Sigmoid colon (tissue), 7 donors: ENCODE data around the gene NRXN3. TPM values are rescaled to one million over a fixed set of nuclear protein-coding genes. Genes with fewer than 3 reads are reported as not detected.

Experiments used
- DNase-seq: peaks from one replicate; pipeline ENCODE4 v3.0.0-alpha.2; 2019
- H3K27ac ChIP-seq, 4 donors: fragments of 200-600 bp; sonication (generic); one replicate each; pipeline ENCODE4 v1.5.1; 2016 to 2019; ENCODE audit warnings: mild to moderate bottlenecking in 1 of 4
- H3K27me3 ChIP-seq, 3 donors: fragments of 200-600 bp; sonication (generic); one replicate each; pipeline ENCODE4 v1.5.1; 2019; ENCODE audit warnings: mild to moderate bottlenecking in 1 of 3
- H3K36me3 ChIP-seq, 4 donors: fragments of 200-600 bp; sonication (generic); one replicate each; pipeline ENCODE4 v1.5.1; 2016 to 2019
- H3K4me1 ChIP-seq, 4 donors: fragments of 200-600 bp; sonication (generic); one replicate each; pipeline ENCODE4 v1.5.1; 2017 to 2019
- H3K4me3 ChIP-seq, 4 donors: fragments of 200-600 bp; sonication (generic); one replicate each; pipeline ENCODE4 v1.5.1; 2017 to 2019; ENCODE audit warnings: mild to moderate bottlenecking in 2 of 4, moderate library complexity in 1 of 4
- H3K9me3 ChIP-seq, 4 donors: fragments of 200-600 bp in 3 of 4; sonication (generic) in 3 of 4; one replicate each; pipeline versions ENCODE4 v1.5.1 to v1.6.1; 2013 to 2019
- EP300 ChIP-seq, 4 donors: sonication (generic); formaldehyde crosslinking; IDR thresholded peaks; one replicate each; pipeline ENCODE4 v1.6.1; 2017; ENCODE audit warnings: antibody characterized with exemption in 4 of 4
- POLR2A ChIP-seq, 2 donors: fragments of 450-650 bp; IDR thresholded peaks; one replicate each; pipeline ENCODE4 v1.6.1; 2016; ENCODE audit warnings: antibody characterized with exemption in 2 of 2, mild to moderate bottlenecking in 2 of 2, moderate library complexity in 2 of 2
- POLR2AphosphoS5 ChIP-seq, 4 donors: sonication (generic); formaldehyde crosslinking; IDR thresholded peaks; one replicate each; pipeline ENCODE4 v1.6.1; 2017; ENCODE audit warnings: antibody characterized with exemption in 4 of 4
- WGBS, 2 donors: extraction: QIAGEN DNeasy Blood & Tissue Kit; methylation state at CpG; one replicate each; pipeline ENCODE4 v1.1.7; 2013; 5-methylcytosine and 5-hydroxymethylcytosine counted together
- intact Hi-C: fragments of 100-400 bp; cut with DNase I; formaldehyde crosslinking; loops from one replicate; pipeline ENCODE4 v1.15.1; 2023
- polyA plus RNA-seq, 3 donors: library from polyadenylated mRNA; stranded (reverse); fragments of 200-250 nt; gene quantifications; one replicate each; pipeline ENCODE4 v1.2.3, GENCODE V29; 2013
- total RNA-seq, 4 donors: library from RNA; depleted of rRNA; stranded (reverse); fragments of >200 nt; gene quantifications; one replicate each; pipeline ENCODE4 v1.1.0, GENCODE V29; 2016
- TF ChIP-seq, protein P1 (sequence below), 4 experiments: fragments of 450-650 bp in 3 of 4; fragments of 200-600 bp in 1 of 4; IDR thresholded peaks; one replicate each; pipeline ENCODE4 v1.5.1; 2016 to 2019; ENCODE audit warnings: antibody characterized with exemption in 4 of 4, mild to moderate bottlenecking in 3 of 4, moderate library complexity in 2 of 4
- donor health status: healthy with polysubstance abuse.
- donor health status: Bipolar disorder and iron deficiency.
- donor health status: healthy.

The NRXN3 gene
- total and polyA plus RNA-seq, 7 donors = 0.23 to 46.3 (median 23.2) TPM

DNA sequence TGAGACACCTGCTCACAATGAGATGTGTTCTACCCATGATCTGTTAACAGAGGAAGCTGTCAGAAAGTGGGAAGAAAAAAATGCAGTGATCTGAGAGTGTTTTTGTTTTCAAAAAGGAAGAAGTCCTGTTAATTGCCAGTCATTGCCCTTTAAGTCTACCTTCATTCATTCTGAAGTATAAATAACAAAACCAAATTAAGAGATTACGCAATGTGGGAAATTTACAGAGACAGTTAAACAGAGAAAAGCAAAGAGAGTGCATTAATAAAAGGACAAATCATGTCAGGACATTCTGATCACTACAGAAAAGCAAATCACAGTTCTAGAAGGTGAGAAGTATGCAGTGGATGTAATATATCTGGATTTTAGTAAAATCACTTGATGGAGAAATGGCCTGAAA lies 154.2 kb downstream of the NRXN3 start:
- Histone ChIP-seq H3K27me3 (no peaks in the 10 kb centered on the region), H3K9me3 (no peaks in the 10 kb centered on the region), H3K4me3 (no peak overlapping the region), H3K36me3 (no peaks in the 10 kb centered on the region), H3K4me1 (no peaks in the 10 kb centered on the region), H3K27ac (no peak overlapping the region)
- WGBS, 2 donors = 92 to 97% methylated on average over 1 of the region's 1 CpG
- TF ChIP-seq POLR2A (IDR thresholded peaks at IDR 0.05) = no peak
- TF ChIP-seq EP300 (IDR thresholded peaks at IDR 0.05) = no peak
- no peak for TF ChIP-seq POLR2AphosphoS5 (IDR thresholded peaks at IDR 0.05)
- TF ChIP-seq, protein P1, sequence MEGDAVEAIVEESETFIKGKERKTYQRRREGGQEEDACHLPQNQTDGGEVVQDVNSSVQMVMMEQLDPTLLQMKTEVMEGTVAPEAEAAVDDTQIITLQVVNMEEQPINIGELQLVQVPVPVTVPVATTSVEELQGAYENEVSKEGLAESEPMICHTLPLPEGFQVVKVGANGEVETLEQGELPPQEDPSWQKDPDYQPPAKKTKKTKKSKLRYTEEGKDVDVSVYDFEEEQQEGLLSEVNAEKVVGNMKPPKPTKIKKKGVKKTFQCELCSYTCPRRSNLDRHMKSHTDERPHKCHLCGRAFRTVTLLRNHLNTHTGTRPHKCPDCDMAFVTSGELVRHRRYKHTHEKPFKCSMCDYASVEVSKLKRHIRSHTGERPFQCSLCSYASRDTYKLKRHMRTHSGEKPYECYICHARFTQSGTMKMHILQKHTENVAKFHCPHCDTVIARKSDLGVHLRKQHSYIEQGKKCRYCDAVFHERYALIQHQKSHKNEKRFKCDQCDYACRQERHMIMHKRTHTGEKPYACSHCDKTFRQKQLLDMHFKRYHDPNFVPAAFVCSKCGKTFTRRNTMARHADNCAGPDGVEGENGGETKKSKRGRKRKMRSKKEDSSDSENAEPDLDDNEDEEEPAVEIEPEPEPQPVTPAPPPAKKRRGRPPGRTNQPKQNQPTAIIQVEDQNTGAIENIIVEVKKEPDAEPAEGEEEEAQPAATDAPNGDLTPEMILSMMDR (IDR thresholded peaks at IDR 0.05) = no peak
- no peak for DNase-seq
- intact Hi-C loops = no loop called here

DNA sequence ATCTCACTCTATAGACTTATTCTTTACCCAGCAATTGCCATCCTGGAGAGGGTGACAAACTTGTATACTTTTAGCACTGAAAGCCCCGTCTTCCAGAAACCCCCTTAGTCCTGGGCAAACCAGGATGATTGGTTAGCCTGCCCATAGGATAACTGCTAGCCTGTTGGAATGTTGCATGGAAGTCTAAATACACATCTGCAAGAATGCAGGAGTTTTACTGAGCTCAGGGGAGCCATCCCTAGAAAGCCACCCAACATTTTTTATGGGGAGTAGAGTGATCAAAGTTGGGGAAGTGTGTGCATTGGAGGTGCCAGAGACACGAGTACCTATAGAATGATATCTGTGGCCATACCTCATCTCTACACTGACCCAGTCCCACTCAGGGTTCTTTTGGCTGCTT lies 155.7 kb downstream of the NRXN3 start:
- intact Hi-C loops = no loop called here
- no peaks in the 10 kb centered on the region for H3K4me1 ChIP-seq
- H3K27ac ChIP-seq = no peak overlapping the region
- no peaks in the 10 kb centered on the region for H3K36me3 ChIP-seq
- no peak for DNase-seq
- H3K4me3 ChIP-seq = no peak overlapping the region
- no peaks in the 10 kb centered on the region for H3K9me3 ChIP-seq
- WGBS, 2 donors = 44 to 58% methylated on average over 2 of the region's 2 CpGs
- H3K27me3 ChIP-seq = no peaks in the 10 kb centered on the region
- TF ChIP-seq, protein P1 (IDR thresholded peaks at IDR 0.05) = no peak
- no peak for TF ChIP-seq POLR2AphosphoS5 (IDR thresholded peaks at IDR 0.05)
- TF ChIP-seq POLR2A (IDR thresholded peaks at IDR 0.05) = no peak
- no peak for TF ChIP-seq EP300 (IDR thresholded peaks at IDR 0.05)

DNA sequence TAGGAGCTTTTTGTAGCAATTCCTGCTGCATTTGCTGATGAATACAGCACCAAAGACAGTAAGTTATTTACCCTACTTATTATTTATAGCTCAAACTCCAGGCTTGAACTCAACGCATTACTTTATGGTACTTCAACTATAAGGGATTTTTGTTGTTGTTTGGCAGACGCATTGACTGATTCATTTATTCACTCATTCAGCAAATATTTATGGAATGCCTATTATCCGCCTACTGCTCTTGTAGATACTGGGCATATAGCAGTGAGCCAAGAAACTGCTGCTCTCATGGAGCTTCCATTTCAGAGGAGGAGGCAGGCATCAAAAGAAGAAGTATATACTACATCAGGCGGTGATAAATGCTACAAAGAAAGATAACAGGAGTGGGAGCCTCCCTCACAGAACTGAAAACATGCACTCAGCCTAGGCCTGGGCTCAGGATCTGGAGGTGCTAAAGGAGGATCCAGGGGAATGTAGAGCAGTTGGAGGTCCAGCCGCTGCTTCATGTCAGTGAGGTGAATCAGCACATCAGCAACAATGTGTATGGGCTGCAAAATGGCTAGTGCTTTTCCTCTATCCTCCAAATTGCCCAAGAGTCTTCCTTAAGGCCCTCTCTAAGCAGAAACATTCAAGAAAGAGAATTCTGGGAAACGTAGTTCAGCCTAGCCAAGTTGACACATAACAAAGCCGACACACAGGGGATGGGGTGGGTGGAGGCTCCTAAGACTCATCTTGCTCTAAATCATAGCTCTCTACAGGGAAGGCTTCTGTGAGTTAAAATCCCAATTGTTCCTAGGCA lies 157.5 kb downstream of the NRXN3 start:
- intact Hi-C loops = no loop called here
- TF ChIP-seq EP300 (IDR thresholded peaks at IDR 0.05) (no peak), POLR2AphosphoS5 (IDR thresholded peaks at IDR 0.05) (no peak), POLR2A (IDR thresholded peaks at IDR 0.05) (no peak)
- TF ChIP-seq, protein P1 (IDR thresholded peaks at IDR 0.05) = no peak
- no peak for DNase-seq
- Histone ChIP-seq H3K36me3 (no peaks in the 10 kb centered on the region), H3K27ac (no peak overlapping the region), H3K27me3 (no peaks in the 10 kb centered on the region), H3K9me3 (no peaks in the 10 kb centered on the region), H3K4me1 (no peaks in the 10 kb centered on the region), H3K4me3 (no peak overlapping the region)
- 84% methylated on average over 7 of the region's 7 CpGs for WGBS, 2 donors

DNA sequence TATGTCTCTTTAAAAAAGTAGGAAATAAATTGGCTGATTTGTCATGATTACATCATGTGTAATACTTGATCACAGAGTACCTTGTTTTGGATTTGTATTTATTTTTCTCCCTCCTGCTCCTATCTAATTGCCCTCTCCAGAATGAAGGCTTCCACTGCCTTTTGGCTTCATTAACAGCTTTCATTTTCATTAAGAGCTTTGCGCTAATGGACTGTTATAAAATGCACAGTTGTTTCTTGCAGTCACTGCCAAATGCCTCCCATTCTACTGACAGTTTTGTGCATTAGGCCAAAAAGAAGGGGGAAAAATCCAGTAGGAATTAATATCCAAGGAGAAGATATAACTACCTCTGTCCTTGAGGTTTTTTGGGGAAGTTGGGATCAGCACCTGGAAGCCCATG lies 159.2 kb downstream of the NRXN3 start:
- Histone ChIP-seq H3K27me3 (no peaks in the 10 kb centered on the region), H3K36me3 (no peaks in the 10 kb centered on the region), H3K4me1 (no peaks in the 10 kb centered on the region), H3K9me3 (no peaks in the 10 kb centered on the region), H3K4me3 (no peak overlapping the region), H3K27ac (no peak overlapping the region)
- intact Hi-C loops = no loop called here
- 81 to 99% methylated on average over 1 of the region's 1 CpG for WGBS, 2 donors
- no peak for TF ChIP-seq EP300 (IDR thresholded peaks at IDR 0.05)
- no peak for DNase-seq

DNA sequence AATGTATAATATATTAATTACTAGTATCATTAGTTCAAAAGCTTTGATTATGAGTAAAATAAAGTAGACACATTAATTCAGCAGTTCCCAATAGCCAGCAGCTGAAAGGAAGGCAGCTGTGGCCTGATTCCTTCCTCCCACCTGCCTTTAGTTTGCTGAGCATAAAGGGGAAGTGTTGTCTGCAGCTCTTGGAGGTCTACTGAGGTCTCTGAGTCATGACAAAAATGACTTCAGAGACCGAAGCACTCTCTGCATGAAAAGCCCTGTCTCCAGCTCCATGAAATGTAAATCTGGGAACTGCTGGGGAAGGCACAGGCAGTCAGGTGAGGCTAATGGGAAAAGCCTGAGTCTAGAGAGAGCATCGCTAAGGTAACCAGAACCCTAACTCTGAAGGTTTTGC lies 165.4 kb downstream of the NRXN3 start:
- H3K4me3 ChIP-seq = no peak overlapping the region
- H3K27ac ChIP-seq = no peak overlapping the region
- WGBS, 2 donors = 74 to 90% methylated on average over 2 of the region's 2 CpGs
- H3K4me1 ChIP-seq = no peaks in the 10 kb centered on the region
- no peak for DNase-seq
- TF ChIP-seq, protein P1 (IDR thresholded peaks at IDR 0.05) = no peak
- TF ChIP-seq POLR2A (IDR thresholded peaks at IDR 0.05) (no peak), EP300 (IDR thresholded peaks at IDR 0.05) (no peak), POLR2AphosphoS5 (IDR thresholded peaks at IDR 0.05) (no peak)
- H3K27me3 ChIP-seq = no peaks in the 10 kb centered on the region
- intact Hi-C loops = no loop called here
- no peaks in the 10 kb centered on the region for H3K36me3 ChIP-seq
- H3K9me3 ChIP-seq = no peaks in the 10 kb centered on the region
